Gastrocnemius medialis (tissue), 4 donors: ENCODE results near the gene CNNM3. TPM values are rescaled to one million over a fixed set of nuclear protein-coding genes. Genes with fewer than 3 reads are reported as not detected.

ENCODE experiments used
- ATAC-seq, 2 donors: fragments of 150-250 bp; one replicate each; pipeline ENCODE4 v1.9.1; 2016
- DNase-seq, 2 donors: peaks; one replicate each; pipeline ENCODE4 v3.0.0-alpha.2; 2019
- H3K27ac ChIP-seq, 4 donors: fragments of 200-600 bp; sonication (generic); 1 replicate in 1 of 4; 2 replicates in 3 of 4; pipeline ENCODE4 v1.5.1; 2016 to 2018; ENCODE audit warnings: mild to moderate bottlenecking in 2 of 4, moderate library complexity in 1 of 4
- H3K27me3 ChIP-seq, 3 donors: fragments of 200-600 bp; sonication (generic) in 2 of 3; 1 replicate in 1 of 3; 2 replicates in 2 of 3; pipeline versions ENCODE4 v1.5.1 to v1.6.0; 2016 to 2019; ENCODE audit warnings: mild to moderate bottlenecking in 1 of 3, moderate library complexity in 1 of 3
- H3K36me3 ChIP-seq, 2 donors: fragments of 200-600 bp; sonication (generic) in 1 of 2; one replicate each; pipeline ENCODE4 v1.5.1; 2017 to 2018
- H3K4me1 ChIP-seq, 2 donors: fragments of 200-600 bp; sonication (generic) in 1 of 2; one replicate each; pipeline ENCODE4 v1.5.1; 2016 to 2017; ENCODE audit warnings: mild to moderate bottlenecking in 2 of 2
- H3K4me3 ChIP-seq, 4 donors: fragments of 200-600 bp; sonication (generic) in 3 of 4; 1 replicate in 1 of 4; 2 replicates in 3 of 4; pipeline ENCODE4 v1.5.1; 2016 to 2019; ENCODE audit warnings: mild to moderate bottlenecking in 2 of 4
- H3K9me3 ChIP-seq, 3 donors: fragments of 200-600 bp; sonication (generic) in 2 of 3; 1 replicate in 1 of 3; 2 replicates in 2 of 3; pipeline ENCODE4 v1.5.1; 2016 to 2019
- CTCF ChIP-seq, 5 experiments: fragments of 450-650 bp in 3 of 5; fragments of 200-600 bp in 2 of 5; sonication (generic) in 2 of 5; IDR thresholded peaks in 4 of 5; conservative IDR thresholded peaks in 1 of 5; 1 replicate in 4 of 5; 2 replicates in 1 of 5; pipeline ENCODE4 v1.5.1; 2016 to 2019; ENCODE audit warnings: antibody characterized with exemption in 5 of 5, mild to moderate bottlenecking in 3 of 5, moderate library complexity in 3 of 5
- POLR2A ChIP-seq, 2 donors: fragments of 450-650 bp; IDR thresholded peaks; one replicate each; pipeline ENCODE4 v1.6.1; 2017; ENCODE audit warnings: antibody characterized with exemption in 2 of 2, mild to moderate bottlenecking in 2 of 2, moderate library complexity in 2 of 2
- in situ Hi-C, 4 donors: fragments of 200-750 bp; cut with MboI; loops; one replicate each; pipeline versions ENCODE4 v1.15.0 to v1.8.0; 2017; ENCODE audit warnings: low sequenced_read_pairs in 4 of 4
- intact Hi-C: fragments of 100-400 bp; cut with DNase I; formaldehyde crosslinking; loops from one replicate; pipeline ENCODE4 v1.15.1; 2023; ENCODE audit warnings: low total_unique reads
- total RNA-seq, 4 donors: library from RNA; depleted of rRNA; stranded (reverse); fragments of >200 nt; gene quantifications; one replicate each; pipeline versions ENCODE4 v1.1.0 to v1.2.3, GENCODE V29; 2016

CNNM3 gene
- total RNA-seq, 4 donors from 2014 or later: 3.3 to 9.8 (median 8.6) TPM

GRCh38 chr2:96880891-96881273 lies 64.8 kb downstream of the CNNM3 start:
- intact Hi-C loops (no loop called here), in situ Hi-C loops (no loop called here)
- Histone ChIP-seq H3K27me3 (no peaks in the 10 kb centered on the region), H3K36me3 (no peaks in the 10 kb centered on the region), H3K9me3 (no peaks in the 10 kb centered on the region), H3K4me3 (no peak overlapping the region), H3K27ac (no peak overlapping the region), H3K4me1 (no peaks in the 10 kb centered on the region)
- DNase-seq (no peak), ATAC-seq (no peak)
- TF ChIP-seq CTCF (IDR thresholded peaks at IDR 0.05 in 4 of 5, conservative IDR thresholded peaks at IDR 0.05 in 1 of 5) (no peak), POLR2A (IDR thresholded peaks at IDR 0.05) (no peak)

GRCh38 chr2:96881349-96882195 lies 65.5 kb downstream of the CNNM3 start:
- DNase-seq: no peak
- Histone ChIP-seq H3K27ac (no peak overlapping the region), H3K9me3 (no peaks in the 10 kb centered on the region), H3K4me3 (no peak overlapping the region), H3K36me3 (no peaks in the 10 kb centered on the region), H3K27me3 (no peaks in the 10 kb centered on the region), H3K4me1 (no peaks in the 10 kb centered on the region)
- ATAC-seq: no peak
- intact Hi-C loops (no loop called here), in situ Hi-C loops (no loop called here)
- no peak for TF ChIP-seq CTCF (IDR thresholded peaks at IDR 0.05 in 4 of 5, conservative IDR thresholded peaks at IDR 0.05 in 1 of 5)
- no peak for TF ChIP-seq POLR2A (IDR thresholded peaks at IDR 0.05)

GRCh38 chr2:96882230-96882629 lies 66.2 kb downstream of the CNNM3 start:
- H3K36me3 ChIP-seq: no peaks in the 10 kb centered on the region
- H3K27ac ChIP-seq: no peak overlapping the region
- no peaks in the 10 kb centered on the region for H3K9me3 ChIP-seq
- peaks cover 2 to 4% of the 10 kb centered on the region in 2 donors for H3K4me1 ChIP-seq
- H3K4me3 ChIP-seq: no peak overlapping the region
- no peaks in the 10 kb centered on the region for H3K27me3 ChIP-seq
- DNase-seq (no peak), ATAC-seq (no peak)
- no peak for TF ChIP-seq POLR2A (IDR thresholded peaks at IDR 0.05)
- TF ChIP-seq CTCF (IDR thresholded peaks at IDR 0.05 in 4 of 5, conservative IDR thresholded peaks at IDR 0.05 in 1 of 5): no peak
- in situ Hi-C loops: no loop called here
- intact Hi-C loops: no loop called here

- H3K27me3 ChIP-seq: no peaks in the 10 kb centered on the region
- H3K4me1 ChIP-seq: peaks cover 9 to 10% of the 10 kb centered on the region in 2 donors
- no peaks in the 10 kb centered on the region for H3K9me3 ChIP-seq
- H3K27ac ChIP-seq: no peak overlapping the region
- in situ Hi-C loops (no loop called here), intact Hi-C loops (no loop called here)
- DNase-seq (no peak), ATAC-seq (no peak)
- no peak for TF ChIP-seq POLR2A (IDR thresholded peaks at IDR 0.05)
- TF ChIP-seq CTCF (IDR thresholded peaks at IDR 0.05 in 4 of 5, conservative IDR thresholded peaks at IDR 0.05 in 1 of 5): no peak
- H3K36me3 ChIP-seq: no peaks in the 10 kb centered on the region
- no peak overlapping the region for H3K4me3 ChIP-seq
Observed at GRCh38 chr2:96882906-96883305, 66.8 kb downstream of the CNNM3 start.
